ENCODE data around the gene RAC2.
"Not testable (repeated sequence)": the region's sequence is repeated elsewhere in the genome, so short reads cannot be mapped to it uniquely, and the experiment has no call there.

The RAC2 gene

GRCh38 chr22:37235897-37236607 is 8.0 kb downstream of the RAC2 start:
- no peak for DNase-seq

DNA sequence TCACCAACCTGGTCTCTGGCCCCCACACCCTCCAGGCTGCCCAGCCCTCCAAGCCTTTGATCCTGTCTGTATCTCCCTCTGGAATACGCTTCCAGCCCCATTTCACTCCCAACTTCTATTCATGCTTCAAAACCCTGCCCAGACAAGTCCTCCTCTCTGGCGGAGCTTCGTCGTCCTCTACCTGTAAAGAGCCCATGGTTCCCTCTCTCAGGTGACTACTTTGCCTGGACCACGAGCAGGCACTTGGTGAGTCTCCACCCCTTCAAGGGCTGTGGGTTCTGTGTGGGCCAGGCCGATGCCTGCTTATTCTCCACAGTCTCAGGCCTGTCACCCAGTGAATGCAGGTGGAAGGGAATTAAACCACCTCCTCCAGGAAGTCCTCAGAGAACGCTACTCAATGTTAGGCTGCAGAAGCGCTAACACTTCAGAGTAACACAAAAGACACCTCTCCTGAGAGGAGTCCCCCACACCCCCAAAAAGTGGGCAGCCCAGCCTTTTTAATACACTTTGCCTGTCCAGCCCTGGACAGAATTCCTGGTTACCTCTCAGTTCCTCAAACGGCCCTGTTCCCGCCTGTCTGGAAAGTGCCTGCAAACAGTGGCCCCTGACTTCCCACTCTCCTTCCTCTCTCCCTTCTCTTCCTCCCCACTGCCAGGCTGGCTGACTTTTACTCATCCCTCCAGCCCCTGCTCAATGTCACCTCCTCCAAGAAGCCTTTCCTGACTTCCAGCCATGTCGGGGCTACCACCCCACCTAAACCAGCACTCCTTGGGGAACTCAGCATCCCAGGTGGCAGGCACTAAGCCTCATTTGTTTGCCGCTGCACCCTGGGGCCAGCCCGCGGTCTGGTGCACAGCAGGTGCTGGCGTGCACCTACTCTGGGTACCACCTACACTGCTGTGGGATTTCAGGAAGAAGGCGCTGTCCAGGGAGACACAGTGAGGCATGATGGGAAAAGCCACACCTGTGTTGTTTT is 9.0 kb downstream of the RAC2 start:
- no peak for DNase-seq

- DNase-seq, result no peak
Measured at GRCh38 chr22:37233751-37234631, 10.1 kb downstream of the RAC2 start.

DNA sequence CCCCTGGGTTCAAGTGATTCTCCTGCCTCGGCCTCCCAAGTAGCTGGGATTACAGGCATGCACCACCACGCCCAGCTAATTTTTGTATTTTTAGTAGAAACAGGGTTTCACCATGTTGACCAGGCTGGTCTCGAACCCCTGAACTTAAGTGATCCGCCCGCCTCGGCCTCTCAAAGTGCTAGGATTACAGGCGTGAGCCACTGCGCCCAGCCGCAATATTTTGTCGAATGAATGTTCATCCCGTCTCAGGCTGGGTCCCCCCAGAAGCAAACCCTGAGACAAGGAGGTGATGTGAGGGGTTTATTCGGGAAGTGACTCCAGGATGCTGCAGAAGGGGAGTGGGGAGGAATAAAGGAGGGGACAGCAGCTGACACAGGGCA is 10.7 kb downstream of the RAC2 start:
- not testable (repeated sequence) for DNase-seq

- no peak for DNase-seq
Measured at GRCh38 chr22:37232140-37232998, 11.7 kb downstream of the RAC2 start.

- no peak for DNase-seq
Measured at GRCh38 chr22:37231406-37232139, 12.5 kb downstream of the RAC2 start.

DNA sequence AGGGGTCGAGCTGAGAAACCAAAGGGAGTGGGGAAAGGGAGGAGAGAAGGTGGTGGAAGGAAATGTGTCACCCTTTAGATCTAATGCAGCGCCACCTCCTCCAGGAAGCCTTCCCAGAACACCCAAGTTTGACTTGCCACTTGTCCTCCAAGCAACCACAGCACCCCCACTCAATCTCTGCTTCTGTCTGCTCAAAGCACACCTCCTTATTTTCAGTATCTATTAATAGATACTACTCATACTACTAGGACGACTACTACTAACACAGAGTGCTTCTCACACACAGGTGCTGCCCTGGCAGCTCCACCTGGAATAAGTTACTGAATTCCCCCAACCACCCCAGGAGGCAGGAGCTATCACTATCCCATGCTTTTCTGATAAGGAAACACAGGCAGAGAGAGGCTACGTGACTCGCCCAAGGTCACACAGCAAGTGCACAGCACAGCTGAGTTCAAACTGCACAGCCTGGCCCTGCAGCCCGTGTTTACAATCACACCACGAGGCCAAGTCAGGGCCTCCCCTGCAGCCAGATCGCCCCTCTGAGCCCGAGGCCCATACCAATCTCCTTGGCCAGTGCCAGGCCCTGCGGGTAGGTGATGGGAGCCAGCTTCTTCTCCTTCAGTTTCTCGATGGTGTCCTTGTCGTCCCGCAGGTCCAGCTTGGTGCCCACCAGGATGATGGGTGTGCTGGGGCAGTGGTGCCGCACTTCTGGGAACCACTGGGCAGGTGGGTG is 13.2 kb downstream of the RAC2 start:
- DNase-seq, result no peak

DNA sequence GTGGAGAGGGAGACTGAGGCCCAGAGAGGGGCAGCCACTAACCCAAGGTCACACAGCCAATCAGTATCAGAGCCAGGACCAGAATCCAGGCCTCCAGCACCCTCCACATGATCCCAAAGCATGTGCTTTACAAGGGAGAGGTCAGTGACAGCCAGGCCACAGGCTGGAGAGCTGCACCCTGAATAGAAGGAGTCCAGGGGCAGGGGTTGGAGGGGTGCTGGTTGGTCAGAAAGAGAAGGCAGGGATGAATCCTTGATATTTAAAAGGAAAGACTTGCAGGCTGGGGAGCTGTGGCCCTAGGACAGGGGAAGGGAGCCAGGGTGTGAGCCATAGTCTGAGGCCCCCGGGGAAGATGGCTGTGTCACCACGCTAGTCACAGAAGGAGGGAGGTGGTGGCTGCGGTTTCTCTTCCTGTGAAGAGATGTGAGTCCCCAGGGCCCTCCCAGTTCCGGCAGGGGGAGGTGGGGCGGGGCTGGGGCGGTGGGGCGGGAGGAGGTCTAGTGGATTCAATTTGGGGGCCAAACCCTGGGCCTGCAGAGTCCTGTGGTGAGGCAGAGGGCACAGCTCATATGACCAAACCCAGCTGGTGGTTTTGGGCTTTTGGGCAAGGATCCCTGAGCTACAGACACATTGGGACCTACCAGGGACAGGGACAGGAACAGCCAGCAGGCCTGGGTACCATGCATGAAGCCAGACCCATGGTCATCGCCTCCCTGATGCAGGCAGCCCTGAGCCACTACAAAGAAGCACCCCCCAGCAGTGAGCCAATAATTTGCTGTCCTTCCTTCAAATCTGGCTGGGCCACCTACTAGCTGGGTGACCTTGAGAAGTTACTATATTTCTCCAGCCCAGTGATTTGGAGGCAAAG is 14.0 kb downstream of the RAC2 start:
- no peak for DNase-seq

GRCh38 chr22:37229012-37229804 is 14.9 kb downstream of the RAC2 start:
- no peak for DNase-seq

DNA sequence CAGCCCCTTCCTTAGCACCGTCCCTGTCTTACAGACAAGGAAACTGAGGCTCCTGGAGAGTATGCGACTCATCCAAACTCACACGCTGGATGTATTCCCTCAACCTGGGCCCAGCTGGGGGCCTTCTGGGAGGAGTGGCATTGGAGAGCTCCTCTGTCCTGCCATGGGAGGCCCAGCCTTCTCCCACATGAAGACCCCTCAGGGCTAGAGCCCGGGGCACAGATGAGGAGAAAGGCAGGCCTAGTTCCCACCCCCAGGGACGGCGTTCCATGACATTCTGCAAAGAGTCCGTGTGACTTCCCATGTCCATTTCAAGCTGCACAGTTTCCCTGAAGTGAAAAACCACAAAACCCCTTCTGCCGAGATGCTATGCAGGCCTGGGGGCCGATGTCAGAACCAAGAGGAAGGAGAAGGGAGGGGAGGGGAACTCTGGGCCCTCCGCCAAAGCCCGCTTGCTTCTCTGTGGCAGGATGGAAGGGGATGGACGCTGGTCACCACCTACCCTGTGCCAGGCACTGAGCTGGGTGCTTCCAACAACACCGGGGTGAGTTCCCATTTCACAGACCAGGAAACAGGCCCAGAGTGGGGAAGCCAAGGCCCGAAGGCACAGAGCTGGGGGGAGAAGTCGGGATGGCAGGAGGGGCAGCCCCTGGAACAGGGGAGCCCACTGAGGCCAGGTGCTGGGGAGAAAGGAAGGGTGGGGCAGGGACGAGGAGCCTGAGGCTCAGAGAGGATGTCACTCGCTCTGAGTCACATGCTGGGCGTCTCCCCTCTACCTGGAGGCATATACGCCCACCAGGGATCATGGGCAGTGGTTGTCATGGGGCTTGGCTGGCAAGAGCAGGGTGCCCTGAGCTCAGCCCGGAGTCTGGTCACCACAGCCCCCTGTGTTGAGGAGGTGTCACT is 15.7 kb downstream of the RAC2 start:
- DNase-seq, result peak in 8 of 51 donors; percentile 22 to 36 (median 25)

GRCh38 chr22:37226514-37226913 is 17.6 kb downstream of the RAC2 start:
- no peak for DNase-seq

GRCh38 chr22:37226087-37226486 is 18.0 kb downstream of the RAC2 start:
- no peak for DNase-seq

DNA sequence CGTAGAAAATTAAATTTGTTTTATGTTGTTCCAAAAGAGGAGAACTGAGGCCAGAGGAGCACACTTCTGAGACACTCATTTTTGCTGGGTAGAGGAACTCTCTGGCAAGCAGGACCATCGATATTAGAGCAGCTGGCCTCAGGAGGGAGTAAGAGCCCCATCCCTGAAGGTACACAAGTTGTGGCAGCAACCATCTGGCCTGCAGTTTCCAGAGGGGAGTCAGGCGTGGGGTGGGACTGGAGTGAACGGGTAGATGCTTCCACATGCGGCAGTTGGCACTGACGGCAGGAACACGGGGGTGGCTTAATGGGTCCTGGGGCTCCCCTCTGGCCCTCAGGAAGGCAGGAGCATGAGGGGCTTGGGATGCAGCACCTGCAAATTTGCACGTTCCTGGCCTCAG is 18.6 kb downstream of the RAC2 start:
- no peak for DNase-seq

GRCh38 chr22:37224757-37225420 is 19.2 kb downstream of the RAC2 start:
- DNase-seq, result no peak

- DNase-seq, result no peak
Measured at GRCh38 chr22:37223965-37224551, 20.0 kb downstream of the RAC2 start.

Measured in hypothalamus (tissue), 51 donors.